Measurements from ENCODE around the gene CHMP4B.
"Not testable (repeated sequence)": the region's sequence is repeated elsewhere in the genome, so short reads cannot be mapped to it uniquely, and the experiment has no call there.

CHMP4B gene

DNA sequence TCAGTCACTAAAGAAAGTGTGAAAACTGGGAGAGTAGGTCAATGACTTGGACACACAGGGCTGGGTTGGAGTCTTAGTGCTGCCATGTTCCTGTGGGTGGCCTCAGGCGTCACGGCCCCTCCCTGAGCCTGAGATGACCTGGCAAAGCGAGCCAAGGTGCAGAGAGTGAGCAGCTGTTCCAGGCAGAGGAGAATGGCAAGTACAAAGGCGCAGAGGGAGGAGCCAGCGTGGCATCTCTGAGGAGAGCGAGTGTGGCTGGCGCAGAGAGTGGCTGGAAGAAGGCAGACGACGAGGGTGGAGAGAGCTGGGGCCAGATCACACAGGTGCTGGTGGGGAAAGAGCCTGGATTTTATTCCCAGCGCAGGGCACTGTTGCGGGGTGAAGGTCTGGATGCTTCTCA, 20.6 kb upstream of the CHMP4B start:
- DNase-seq: no peak

DNA sequence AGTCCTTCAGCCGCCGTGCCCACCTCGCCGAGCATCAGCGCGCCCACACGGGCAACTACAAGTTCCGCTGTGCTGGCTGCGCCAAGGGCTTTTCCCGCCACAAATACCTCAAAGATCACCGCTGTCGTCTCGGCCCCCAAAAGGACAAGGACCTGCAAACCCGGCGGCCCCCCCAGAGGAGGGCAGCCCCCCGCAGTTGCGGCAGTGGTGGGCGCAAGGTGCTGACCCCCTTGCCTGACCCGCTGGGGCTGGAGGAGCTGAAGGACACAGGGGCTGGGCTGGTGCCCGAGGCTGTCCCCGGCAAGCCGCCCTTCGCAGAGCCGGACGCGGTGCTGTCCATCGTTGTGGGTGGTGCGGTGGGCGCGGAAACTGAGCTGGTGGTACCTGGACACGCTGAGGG, 20.1 kb upstream of the CHMP4B start:
- no peak for DNase-seq

DNA sequence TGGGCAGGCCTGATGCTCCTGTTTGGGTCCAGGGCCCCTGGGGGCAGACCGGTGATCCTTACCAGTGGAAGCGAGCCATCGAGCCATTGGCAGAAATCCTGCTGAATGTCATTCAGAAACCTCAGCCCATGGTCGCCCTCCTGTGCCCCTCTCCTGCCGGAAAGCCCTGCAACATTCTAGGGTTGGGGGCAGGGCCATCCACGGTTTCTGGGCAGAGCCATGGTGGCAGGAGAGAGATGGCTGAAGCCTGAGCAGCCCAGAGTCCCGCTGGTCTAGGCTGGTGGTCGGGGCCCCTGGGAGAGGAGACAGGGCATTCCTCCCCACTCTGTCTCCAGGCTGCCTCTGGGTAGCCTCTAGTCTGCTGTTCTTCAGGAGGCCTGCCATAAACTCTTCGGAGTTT, 19.6 kb upstream of the CHMP4B start:
- no peak for DNase-seq

DNA sequence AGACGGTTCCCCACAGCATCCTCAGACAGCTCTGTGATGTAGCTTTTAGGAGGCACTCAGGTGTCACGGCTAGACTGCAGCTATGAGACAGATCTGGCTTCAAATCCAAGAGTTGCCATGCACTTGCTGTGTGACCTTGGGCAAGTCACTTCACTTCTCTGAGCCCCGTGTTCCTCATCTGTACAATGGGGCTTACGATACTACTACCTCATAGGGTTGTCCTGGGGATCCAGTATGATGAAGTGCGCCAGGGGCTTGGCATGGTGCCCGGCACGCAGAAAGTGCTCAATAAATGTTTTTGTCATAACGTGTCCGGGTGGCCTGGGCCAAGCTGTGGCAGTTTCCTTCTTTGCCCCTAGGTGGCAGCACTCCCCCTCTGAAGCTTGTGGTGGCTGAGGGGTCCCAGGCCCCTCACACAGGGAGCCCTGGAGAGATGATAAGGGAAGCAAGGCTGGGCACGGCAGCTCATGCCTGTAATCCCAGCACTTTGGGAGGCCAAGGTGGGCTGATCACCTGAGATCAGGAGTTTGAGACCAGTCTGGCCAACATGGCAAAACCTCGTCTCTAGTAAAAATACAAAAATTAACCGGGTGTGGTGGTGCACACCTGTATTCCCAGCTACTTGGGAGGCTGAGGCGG, 19.1 kb upstream of the CHMP4B start:
- no peak for DNase-seq

DNA sequence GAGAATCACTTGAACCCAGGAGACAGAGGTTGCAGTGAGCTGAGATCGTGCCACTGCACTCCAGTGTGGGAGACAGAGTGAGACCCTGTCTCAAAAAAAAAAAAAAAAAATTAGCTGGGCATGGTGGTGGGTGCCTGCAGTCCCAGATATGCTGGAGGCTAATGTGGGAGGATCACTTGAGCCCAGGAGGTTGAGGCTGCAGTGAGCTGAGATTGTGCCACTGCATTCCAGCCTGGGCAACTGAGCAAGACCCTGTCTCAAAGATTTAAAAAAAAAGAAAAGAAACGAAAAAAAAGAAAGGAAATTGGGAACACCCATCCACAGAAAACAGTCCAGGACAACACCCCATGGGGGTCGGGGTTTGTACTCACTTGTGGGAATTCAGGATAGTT, 18.6 kb upstream of the CHMP4B start:
- not testable (repeated sequence) for DNase-seq

DNA sequence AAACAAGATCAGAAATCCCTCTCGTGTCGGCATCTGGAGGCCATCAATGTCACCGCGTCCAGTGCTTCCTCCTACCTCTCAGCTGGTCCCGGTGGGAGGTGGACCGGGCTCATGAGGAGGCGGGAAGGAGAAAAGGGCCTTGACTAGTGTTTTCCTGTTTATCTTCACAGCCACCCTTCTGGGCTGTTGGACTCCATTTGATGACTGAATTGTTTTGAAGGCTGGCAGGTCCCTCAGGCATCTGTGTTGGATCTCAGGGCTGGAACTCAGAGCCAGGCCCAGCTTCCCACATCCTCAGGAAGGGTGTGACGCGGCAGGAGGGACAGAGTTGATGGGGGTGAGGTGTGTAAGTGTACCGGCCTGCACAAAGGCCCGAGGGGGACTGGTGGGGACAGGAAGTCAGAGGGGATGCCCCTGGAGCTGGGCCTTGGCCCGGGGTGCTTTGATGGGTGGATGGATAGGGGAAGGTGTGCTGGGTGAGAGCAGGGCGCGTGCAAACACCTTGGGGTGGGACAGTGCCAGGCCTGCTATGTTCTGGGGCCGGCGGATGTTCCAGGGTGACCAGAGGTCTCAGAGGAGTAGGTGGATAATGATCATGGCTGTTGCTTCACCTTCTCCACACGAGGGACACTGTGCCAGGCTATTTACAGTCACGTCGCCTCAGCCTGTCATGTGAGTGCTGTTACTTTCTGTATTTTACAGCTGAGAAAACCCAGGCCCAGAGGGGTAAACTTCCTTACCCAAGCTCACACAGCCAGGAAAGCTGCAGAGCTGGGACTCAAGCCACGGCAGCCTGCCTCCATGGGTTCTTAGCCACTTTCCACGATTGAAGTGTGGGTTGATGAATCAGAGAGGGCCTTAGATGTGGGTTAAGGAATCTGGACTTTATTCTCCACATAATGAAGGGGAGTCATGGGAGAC, 17.9 kb upstream of the CHMP4B start:
- no peak for DNase-seq

DNA sequence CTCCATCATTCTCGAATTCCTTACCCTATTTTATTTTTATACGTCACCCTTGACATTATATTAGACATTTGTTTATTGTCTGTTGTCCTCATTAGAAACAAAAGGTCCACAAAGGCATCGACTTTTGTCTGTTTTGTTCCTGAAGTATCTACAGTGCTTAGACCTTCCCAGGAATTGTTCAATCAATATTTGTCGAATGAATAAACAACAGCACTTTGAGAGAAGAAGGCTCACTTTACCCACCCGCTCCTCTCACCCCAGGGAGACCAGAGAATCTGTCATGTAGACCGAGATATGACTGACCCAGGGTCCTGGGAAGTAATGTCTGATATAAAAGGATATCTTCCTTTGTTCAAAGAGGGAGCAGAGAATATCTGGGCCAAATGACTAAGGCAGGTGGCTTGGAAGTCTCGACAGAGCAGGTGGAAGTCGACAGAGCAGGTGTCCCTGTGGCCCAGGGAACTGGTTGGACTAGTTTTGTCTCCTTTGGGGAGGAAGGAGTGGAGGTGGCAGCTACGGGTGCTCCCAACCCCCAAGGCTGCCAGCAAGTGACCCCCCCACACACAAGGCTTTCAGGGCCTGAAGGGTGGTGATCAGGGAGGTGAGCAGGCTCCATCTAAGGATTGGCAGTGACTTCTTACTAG, 14.8 kb upstream of the CHMP4B start:
- DNase-seq: no peak

DNA sequence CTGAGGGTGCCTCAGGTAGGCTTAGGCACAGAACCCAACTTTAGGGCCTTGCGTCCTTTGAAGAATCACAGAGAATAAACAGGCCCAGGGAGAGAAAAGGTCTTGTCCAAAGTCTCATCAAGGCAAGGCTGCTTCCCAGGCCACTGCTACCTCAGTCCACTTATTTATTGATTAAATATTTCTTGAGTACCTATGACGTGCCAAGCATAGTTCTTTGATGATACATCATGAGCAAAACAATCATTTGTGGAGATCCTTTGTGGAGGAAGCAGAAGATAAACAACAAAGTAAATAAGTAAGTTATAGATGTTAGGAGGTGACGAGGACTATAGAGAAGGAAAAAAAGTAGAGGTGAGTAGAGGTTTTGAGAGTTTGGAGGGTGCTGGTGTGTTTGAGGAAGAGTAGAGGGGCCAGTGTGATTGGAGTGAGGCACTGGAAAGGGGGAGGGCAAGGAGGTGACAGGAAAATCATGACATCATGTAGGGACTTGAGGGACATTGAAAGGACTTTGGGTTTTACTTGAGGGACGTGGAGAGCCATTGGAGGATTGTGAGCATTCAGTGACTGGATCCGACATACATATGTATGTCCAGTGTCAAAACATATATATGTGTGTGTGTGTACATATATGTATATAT, 14.1 kb upstream of the CHMP4B start:
- DNase-seq: no peak

DNA sequence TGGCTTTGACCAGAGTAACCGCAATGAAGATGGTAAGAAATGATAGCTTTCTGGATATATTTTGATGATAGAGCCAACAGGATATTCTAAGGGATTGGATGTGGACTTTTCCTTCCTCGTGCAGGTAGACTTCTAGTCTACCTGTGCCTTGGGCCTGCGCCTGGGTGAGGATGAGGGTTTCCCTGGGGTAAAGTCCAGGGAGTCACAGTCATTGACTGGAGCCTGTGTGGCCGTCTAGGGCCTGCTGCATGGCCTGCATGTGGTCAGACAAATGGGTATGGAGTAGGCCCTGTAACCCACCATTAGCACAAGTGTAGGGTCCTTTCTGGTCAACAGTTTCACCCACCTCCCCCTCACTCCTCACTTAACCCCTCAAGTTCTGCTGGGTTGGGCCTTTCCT, 12.7 kb upstream of the CHMP4B start:
- no peak for DNase-seq

DNA sequence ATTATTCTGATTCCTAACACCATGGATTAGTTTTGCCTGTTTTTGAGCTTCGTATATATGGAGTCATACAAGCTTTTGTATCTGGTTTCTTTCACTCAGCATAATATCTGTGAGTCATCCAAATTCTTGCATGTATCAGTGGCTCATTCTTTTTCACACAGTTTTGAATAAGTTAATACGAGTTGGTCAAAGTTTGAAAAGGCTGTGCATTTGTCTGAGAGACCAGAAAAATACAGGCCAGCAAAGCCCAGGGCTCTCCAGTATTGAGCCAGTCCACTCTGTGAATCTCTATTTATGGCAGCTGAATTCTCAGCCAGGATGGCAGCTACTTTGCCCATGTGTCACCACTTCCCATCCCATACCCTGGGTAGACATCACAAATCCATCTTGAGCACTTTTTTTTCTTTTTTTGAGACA, 7.2 kb upstream of the CHMP4B start:
- DNase-seq: no peak

DNA sequence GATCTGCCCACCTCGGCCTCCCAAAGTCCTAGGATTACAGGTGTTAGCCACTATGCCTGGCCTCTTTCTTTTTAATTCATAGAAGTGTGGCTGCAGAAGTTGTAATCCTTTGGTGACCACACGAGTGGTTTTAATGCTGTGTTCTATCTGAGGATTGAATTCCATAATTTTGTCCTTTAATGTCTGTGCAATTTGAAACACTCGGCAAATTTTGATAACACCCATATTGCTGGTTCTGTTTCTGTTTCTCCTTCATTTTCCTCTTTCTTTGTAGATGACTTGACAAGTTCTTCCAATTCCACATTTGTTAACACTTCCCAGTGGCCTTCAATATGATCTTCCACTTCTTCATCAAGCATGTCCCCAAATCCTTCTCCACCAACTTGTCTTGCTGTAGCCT, 2.8 kb upstream of the CHMP4B start:
- no peak for DNase-seq

DNA sequence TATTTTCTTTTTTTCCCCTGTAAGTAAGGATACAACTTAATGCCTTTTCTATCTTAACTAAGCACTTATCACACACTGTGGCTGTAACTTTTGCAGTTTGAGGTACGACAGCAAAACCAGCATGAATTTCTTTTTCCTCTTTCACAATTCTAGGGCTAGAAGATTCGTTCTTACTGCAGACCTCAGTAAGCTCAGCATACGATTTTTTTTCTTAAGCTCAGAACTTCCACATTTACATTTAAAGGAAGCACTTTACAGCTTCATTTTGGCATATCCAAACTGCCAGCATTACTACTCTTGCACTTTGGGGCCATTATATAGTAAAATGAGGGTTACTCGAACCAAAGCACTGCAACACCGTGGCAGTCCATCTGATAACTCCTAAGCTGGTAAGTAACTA, 889 bp upstream of the CHMP4B start:
- DNase-seq: no peak

DNA sequence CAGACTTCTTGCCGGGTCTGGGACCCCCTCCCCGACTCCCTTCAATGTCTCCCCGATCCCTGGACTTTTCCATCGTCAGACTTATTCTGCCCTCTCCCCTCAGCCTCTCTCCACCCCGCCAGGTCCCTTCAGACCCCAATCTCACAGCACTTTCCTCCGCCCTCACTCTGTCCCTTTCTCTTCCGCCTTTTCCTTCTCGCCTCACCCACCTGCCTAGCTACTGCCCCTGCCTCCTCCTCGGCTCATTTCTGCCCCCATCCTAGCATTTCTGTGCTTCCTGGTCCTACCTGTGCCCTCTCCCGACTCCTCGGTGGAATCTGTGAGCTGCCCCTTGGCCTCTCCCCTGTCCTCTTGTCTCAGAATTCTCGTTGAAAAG, 616 bp downstream of the CHMP4B start:
- no peak for DNase-seq

DNA sequence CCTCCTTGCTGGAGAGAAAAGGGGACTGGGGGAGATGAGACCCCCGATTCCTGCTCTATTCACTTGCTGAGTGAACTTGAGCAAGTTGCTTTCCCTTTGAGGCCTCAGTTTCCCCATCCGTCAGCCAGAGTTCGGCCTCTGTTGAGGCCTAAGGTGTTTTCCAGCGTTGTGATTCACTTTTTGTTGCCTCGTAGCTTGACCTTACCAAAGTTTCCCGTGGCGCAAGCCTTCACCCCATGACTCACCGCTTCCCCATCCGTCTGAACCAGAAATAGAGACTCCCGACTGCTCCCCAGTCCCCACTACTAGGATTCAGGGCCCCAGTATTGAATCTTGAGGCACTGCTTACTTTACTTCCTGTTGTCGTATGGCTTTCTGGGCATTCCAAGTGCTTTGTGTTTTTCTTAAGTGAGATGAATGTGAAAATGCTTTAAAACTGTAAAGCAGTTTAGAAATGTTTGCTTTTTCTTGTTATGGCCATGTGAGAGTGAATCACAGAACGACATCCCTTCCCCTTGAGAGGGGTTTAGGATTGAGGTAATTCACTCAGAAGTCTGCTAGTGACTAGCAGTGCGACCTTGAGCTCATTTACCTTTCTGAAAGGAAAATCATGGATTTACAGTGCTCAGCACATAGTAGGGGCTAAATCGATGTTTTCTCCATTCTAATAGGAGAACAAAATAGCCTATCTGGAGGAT, 1.2 kb downstream of the CHMP4B start:
- no peak for DNase-seq

DNA sequence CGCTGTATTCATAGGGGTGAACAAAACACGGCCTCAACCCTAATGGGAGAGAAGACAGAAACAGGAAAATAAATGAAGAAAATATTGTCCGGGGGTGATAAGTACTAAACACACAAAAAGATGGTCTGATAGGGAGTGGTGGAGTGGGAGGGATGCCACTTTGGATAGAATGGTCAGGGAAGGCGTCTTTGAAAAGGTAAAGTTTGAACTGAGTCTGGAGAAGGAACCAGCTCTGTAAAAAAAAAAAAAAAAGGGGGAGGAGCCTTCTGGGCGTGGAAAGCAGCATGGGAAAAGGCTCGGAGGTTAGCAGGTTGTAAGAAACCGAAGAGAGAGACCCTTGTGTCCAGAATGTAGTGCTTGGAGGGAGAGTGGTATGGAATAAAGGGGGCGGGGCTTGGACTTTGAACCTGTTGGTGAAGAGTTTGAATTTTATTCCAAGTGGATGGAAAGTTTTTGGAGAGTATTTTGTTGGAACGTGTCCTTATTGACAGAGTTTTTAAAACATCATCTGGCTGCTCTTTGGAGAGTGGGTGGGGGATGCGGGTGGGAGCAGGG, 1.8 kb downstream of the CHMP4B start:
- DNase-seq: no peak

DNA sequence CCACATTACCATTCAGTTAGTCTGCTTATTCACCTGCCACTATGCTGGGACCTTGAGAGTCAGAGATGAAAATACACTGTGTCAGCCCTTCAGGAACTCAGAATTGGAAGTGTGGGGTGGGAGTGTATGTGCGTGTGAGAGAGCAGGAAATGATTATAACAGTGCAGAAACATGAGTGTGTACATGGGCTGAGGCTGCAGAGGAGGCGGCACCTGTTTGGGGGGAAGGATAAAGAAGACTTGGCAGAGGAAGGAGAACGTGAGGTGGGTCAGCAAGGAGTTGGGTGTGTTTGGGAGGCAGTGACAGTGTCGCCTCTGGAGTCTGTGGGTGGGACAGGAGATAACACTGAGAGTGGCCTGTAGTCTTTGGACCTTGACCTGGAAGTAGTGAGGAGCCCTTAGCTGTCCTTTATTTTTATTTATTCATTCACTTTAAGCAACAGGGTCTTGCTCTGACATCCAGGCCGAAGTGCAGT, 3.1 kb downstream of the CHMP4B start:
- DNase-seq: no peak

DNA sequence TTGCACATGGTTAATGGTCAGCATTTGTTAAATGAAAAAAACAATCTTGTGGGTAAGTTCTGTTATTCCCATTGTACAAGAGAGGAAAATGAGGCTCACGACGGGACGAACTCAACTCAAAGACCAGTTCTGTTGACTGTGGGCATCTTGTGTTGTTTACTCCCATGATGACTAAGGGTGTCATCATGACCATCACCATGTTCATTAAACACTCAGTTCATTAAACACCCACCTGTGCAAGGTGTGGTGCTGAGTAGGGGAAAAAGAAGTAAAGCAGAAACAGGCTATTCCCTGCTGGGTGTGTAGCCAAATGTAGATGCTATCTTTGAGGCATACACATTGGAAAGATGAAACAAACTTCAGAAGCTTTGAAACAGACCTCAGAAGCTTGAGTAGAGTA, 4.5 kb downstream of the CHMP4B start:
- no peak for DNase-seq

DNA sequence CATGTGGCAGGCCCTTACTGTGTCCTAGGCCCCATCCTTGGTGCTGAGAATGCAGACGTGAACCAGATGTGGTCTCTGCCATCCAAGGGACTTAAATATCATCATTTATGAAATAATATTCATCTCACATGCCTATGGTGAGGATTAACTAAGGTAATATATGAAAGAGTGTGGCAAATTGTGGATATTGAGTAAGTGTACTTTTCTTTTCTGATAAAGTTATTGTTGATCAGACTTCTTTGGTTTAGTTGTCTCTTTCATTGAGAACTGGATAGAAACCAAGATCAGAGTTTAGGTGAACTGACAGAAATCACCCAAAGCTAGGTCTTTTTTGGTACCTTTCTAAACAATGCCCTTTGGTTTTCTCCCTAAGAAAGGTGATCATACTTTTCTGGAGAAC, 5.0 kb downstream of the CHMP4B start:
- no peak for DNase-seq

DNA sequence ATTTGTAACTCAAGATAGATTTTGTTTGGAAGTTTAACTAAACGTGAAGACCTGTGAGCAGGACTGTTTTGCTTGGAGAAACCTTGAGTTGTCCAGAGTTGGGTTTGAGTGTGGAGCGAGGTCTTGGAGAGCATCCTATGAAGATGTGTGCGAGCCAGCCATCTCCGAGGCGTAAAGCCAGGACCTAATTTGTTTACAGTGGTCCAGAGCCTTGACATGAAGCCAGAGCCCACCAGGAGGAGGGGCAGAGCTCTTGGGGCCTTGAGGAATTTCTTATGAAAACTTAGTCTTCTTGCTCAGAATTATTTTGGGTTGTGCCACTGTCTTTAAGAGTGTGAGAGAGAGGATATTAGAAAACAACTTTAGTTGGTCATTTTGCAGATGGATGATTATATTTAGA, 6.3 kb downstream of the CHMP4B start:
- no peak for DNase-seq

DNA sequence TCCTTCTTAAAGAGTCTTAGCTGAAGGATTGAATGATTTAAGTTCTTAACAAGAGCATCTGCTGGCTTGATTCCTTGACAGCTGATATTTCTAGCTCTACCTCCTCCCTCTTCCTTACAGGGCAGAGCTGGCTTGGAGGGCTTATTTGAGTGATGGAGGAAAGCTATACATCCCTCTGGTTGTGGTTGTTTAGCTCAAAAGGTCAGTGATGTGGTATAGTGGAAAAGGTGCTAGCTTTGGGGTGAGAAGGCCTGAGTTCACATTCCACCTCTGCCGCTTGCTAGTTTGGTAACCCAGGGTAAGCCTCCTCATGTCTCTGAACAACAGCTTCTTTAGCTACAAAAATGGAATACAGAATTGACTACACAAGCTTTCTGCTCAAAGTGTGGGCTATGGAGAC, 8.3 kb downstream of the CHMP4B start:
- DNase-seq: no peak

DNA sequence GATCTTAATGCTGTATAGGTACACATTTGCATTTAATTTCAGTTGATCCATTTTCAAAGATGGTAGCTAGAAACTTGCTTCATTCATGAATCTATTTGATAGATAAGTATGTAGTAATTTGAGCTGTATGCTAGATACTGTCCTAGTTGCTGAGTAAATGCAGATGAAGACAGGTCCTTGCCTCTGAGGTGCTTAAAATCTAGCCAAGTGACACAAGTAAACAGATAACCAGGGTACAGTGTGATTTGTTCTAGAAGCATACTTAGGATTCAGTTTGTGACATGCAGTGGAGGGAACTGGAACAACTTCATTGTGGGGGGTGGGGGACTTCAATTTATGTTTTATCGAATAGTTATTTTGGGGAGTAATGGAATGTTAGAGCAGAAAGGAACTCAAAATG, 9.2 kb downstream of the CHMP4B start:
- DNase-seq: no peak

DNA sequence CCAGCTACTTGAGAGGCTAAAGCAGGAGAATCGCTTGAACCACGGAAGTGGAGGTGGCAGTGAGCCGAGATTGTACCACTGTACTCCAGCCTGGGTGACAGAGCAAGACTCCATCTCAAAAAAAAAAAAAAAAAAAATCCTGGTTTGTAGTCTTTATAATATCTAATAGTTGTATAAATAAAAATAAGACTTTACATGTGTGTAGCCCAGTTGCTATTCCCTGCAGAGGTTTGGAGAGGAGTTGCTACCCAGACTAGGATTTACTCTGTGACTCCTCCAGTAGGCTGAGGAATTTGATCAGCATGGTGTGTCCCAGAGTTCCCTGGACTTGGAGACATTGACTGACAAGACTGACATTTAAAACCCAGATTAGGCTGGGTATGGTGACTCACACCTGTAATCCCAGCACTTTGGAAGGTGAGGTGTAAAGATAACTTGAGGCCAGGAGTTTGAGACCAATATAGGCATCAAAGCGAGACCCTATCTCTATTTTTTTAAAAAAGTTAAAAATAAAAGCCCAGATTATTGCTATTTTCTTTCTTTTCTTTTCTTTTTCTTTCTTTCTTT, 10.2 kb downstream of the CHMP4B start:
- no peak for DNase-seq

All from activated gamma-delta T cell (primary cell).